DND-41 (cell line): ENCODE data around the gene CKS1B.

Source experiments
- ATAC-seq: fragments of 200-7000 bp; cut with Tn5 transposase; 3 replicates; pipeline ENCODE4 v1.9.1; 2021; ENCODE audit warnings: low read depth; ENCODE audit not compliant: insufficient read depth
- DNase-seq: peaks from one replicate; pipeline ENCODE4 v3.0.0-alpha.2; 2020
- H2AFZ ChIP-seq: 2 replicates; pipeline ENCODE4 v1.6.0; 2012; ENCODE audit warnings: low read depth, low read length
- H3K27ac ChIP-seq: 2 replicates; pipeline ENCODE4 v1.5.1; 2012; ENCODE audit warnings: low read length, inconsistent platforms
- H3K27me3 ChIP-seq: fragments of 200-600 bp; sonication (generic); 2 replicates; pipeline ENCODE4 v1.6.0; 2012; ENCODE audit warnings: low read length, mild to moderate bottlenecking, inconsistent platforms; ENCODE audit not compliant: insufficient read depth, poor library complexity
- H3K36me3 ChIP-seq: 2 replicates; pipeline ENCODE4 v1.5.1; 2012; ENCODE audit warnings: low read length, inconsistent platforms; ENCODE audit not compliant: insufficient read depth
- H3K4me1 ChIP-seq: 2 replicates; pipeline ENCODE4 v1.5.1; 2012; ENCODE audit warnings: mild to moderate bottlenecking, low read length; ENCODE audit not compliant: insufficient read depth
- H3K4me2 ChIP-seq: 2 replicates; pipeline ENCODE4 v1.6.0; 2012; ENCODE audit warnings: mild to moderate bottlenecking, moderate library complexity, low read length, inconsistent platforms; ENCODE audit not compliant: insufficient read depth
- H3K4me3 ChIP-seq, 2 experiments: fragments of 200-600 bp in 1 of 2; shearing (Covaris generic) in 1 of 2; 2 replicates each; pipeline ENCODE4 v1.5.1; 2012 to 2016; ENCODE audit warnings: inconsistent platforms in 2 of 2, low read length in 2 of 2, mild to moderate bottlenecking in 2 of 2, low read depth in 1 of 2, moderate library complexity in 1 of 2
- H3K79me2 ChIP-seq: 2 replicates; pipeline ENCODE4 v1.6.0; 2012; ENCODE audit warnings: low read length, inconsistent platforms; ENCODE audit not compliant: insufficient read depth
- H3K9ac ChIP-seq: 2 replicates; pipeline ENCODE4 v1.6.0; 2012; ENCODE audit warnings: low read depth, mild to moderate bottlenecking, inconsistent platforms, low read length, moderate library complexity
- H3K9me3 ChIP-seq: 2 replicates; pipeline ENCODE4 v1.5.1; 2012; ENCODE audit warnings: low read length, moderate library complexity, mild to moderate bottlenecking, inconsistent platforms; ENCODE audit not compliant: insufficient read depth, severe bottlenecking
- H4K20me1 ChIP-seq: 2 replicates; pipeline ENCODE4 v1.6.0; 2012; ENCODE audit warnings: low read length; ENCODE audit not compliant: insufficient read depth
- EZH2 ChIP-seq: IDR thresholded peaks from 3 replicates; pipeline ENCODE4 v1.6.1; 2012; ENCODE audit warnings: borderline replicate concordance, low read depth, mild to moderate bottlenecking, moderate library complexity, low read length, inconsistent platforms; ENCODE audit not compliant: severe bottlenecking
- TF ChIP-seq, protein P1 (sequence below): IDR thresholded peaks from 2 replicates; pipeline ENCODE4 v1.5.1; 2012; ENCODE audit warnings: borderline replicate concordance, low read length, moderate library complexity, mild to moderate bottlenecking; ENCODE audit not compliant: poor library complexity, severe bottlenecking; ENCODE audit errors: extremely low read depth

Gene CKS1B

GRCh38 chr1:155007251-155007828, 32.9 kb downstream of the CKS1B start:
- Histone ChIP-seq H3K4me2 (no peak overlapping the region), H3K9me3 (no peaks in the 10 kb centered on the region), H3K4me3 (no peak overlapping the region), H3K4me1 (peaks cover 7% of the 10 kb centered on the region; the same call in 1 of the 2 replicates), H3K9ac (no peak overlapping the region), H3K27ac (no peak overlapping the region), H3K79me2 (no peaks in the 10 kb centered on the region), H3K36me3 (no peaks in the 10 kb centered on the region), H2AFZ (no peak overlapping the region), H4K20me1 (peaks cover 58% of the 10 kb centered on the region), H3K27me3 (peaks cover 11% of the 10 kb centered on the region)
- ATAC-seq = no peak
- no peak for DNase-seq
- TF ChIP-seq EZH2 = no peak
- TF ChIP-seq, protein P1, sequence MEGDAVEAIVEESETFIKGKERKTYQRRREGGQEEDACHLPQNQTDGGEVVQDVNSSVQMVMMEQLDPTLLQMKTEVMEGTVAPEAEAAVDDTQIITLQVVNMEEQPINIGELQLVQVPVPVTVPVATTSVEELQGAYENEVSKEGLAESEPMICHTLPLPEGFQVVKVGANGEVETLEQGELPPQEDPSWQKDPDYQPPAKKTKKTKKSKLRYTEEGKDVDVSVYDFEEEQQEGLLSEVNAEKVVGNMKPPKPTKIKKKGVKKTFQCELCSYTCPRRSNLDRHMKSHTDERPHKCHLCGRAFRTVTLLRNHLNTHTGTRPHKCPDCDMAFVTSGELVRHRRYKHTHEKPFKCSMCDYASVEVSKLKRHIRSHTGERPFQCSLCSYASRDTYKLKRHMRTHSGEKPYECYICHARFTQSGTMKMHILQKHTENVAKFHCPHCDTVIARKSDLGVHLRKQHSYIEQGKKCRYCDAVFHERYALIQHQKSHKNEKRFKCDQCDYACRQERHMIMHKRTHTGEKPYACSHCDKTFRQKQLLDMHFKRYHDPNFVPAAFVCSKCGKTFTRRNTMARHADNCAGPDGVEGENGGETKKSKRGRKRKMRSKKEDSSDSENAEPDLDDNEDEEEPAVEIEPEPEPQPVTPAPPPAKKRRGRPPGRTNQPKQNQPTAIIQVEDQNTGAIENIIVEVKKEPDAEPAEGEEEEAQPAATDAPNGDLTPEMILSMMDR = no peak

GRCh38 chr1:155008015-155008941, 33.8 kb downstream of the CKS1B start:
- H2AFZ ChIP-seq = no peak overlapping the region
- no peak overlapping the region for H3K9ac ChIP-seq
- no peak overlapping the region for H3K4me2 ChIP-seq
- no peaks in the 10 kb centered on the region for H3K36me3 ChIP-seq
- ATAC-seq (no peak), DNase-seq (no peak)
- H3K9me3 ChIP-seq = no peaks in the 10 kb centered on the region
- no peak overlapping the region for H3K4me3 ChIP-seq
- H4K20me1 ChIP-seq = peaks cover 63% of the 10 kb centered on the region
- peaks cover 7% of the 10 kb centered on the region; the same call in 1 of the 2 replicates for H3K4me1 ChIP-seq
- peaks cover 7% of the 10 kb centered on the region for H3K27me3 ChIP-seq
- H3K27ac ChIP-seq = no peak overlapping the region
- no peak for TF ChIP-seq EZH2
- TF ChIP-seq, protein P1 = no peak
- H3K79me2 ChIP-seq = no peaks in the 10 kb centered on the region

GRCh38 chr1:155009221-155009711, 34.8 kb downstream of the CKS1B start:
- Histone ChIP-seq H4K20me1 (peaks cover 59% of the 10 kb centered on the region), H2AFZ (no peak overlapping the region), H3K79me2 (no peaks in the 10 kb centered on the region), H3K27ac (no peak overlapping the region), H3K36me3 (no peaks in the 10 kb centered on the region), H3K27me3 (peaks cover 3% of the 10 kb centered on the region), H3K9ac (no peak overlapping the region), H3K4me2 (no peak overlapping the region), H3K4me1 (peaks cover 7% of the 10 kb centered on the region; the same call in 1 of the 2 replicates), H3K9me3 (no peaks in the 10 kb centered on the region), H3K4me3 (no peak overlapping the region)
- TF ChIP-seq, protein P1 = no peak
- no peak for TF ChIP-seq EZH2
- DNase-seq (no peak), ATAC-seq (no peak)
